CD14-positive monocyte (primary cell): ENCODE data around the gene MRPL51. TPM values are rescaled to one million over a fixed set of nuclear protein-coding genes. Genes with fewer than 3 reads are reported as not detected.

Experiments used
- DNase-seq, 3 donors: peaks; one replicate each; pipeline ENCODE4 v3.0.0-alpha.2; 2011 to 2022
- H2AFZ ChIP-seq: 2 replicates; pipeline ENCODE4 v1.6.0; 2012; ENCODE audit warnings: mild to moderate bottlenecking, low read depth, low read length, inconsistent platforms; ENCODE audit not compliant: insufficient read depth, poor library complexity, severe bottlenecking
- H3K27ac ChIP-seq, 2 donors: 1 replicate in 1 of 2; 2 replicates in 1 of 2; pipeline ENCODE4 v1.5.1; 2012 to 2013; ENCODE audit warnings: low read length in 2 of 2, control low read depth in 1 of 2, inconsistent platforms in 1 of 2, low read depth in 1 of 2, mild to moderate bottlenecking in 1 of 2
- H3K27me3 ChIP-seq, 2 donors: one replicate each; pipeline versions ENCODE4 v1.6.0 to v1.6.1; 2011 to 2013; ENCODE audit warnings: low read length in 2 of 2; ENCODE audit not compliant: control insufficient read depth in 2 of 2, insufficient read depth in 2 of 2
- H3K36me3 ChIP-seq, 2 donors: replicated peaks in 1 of 2; 1 replicate in 1 of 2; 2 replicates in 1 of 2; pipeline versions ENCODE4 v1.5.1 to v1.6.1; 2012 to 2013; ENCODE audit warnings: low read length in 2 of 2, control low read depth in 1 of 2, inconsistent platforms in 1 of 2, mild to moderate bottlenecking in 1 of 2; ENCODE audit not compliant: insufficient read depth in 2 of 2, control insufficient read depth in 1 of 2
- H3K4me1 ChIP-seq, 2 donors: 1 replicate in 1 of 2; 2 replicates in 1 of 2; pipeline versions ENCODE4 v1.5.1 to v1.6.1; 2012 to 2013; ENCODE audit warnings: low read length in 2 of 2, control low read depth in 1 of 2, inconsistent platforms in 1 of 2, mild to moderate bottlenecking in 1 of 2, moderate library complexity in 1 of 2; ENCODE audit not compliant: insufficient read depth in 2 of 2, control insufficient read depth in 1 of 2
- H3K4me2 ChIP-seq: replicated peaks from 2 replicates; pipeline ENCODE3; 2012; ENCODE audit warnings: low read length, moderate library complexity, mild to moderate bottlenecking; ENCODE audit not compliant: poor library complexity, severe bottlenecking; ENCODE audit errors: extremely low read depth
- H3K4me3 ChIP-seq, 3 experiments: fragments of 200-600 bp in 1 of 3; sonication (generic) in 1 of 3; replicated peaks in 1 of 3; 1 replicate in 2 of 3; 2 replicates in 1 of 3; pipeline ENCODE4 v1.5.1; 2011 to 2013; ENCODE audit warnings: low read length in 3 of 3, mild to moderate bottlenecking in 3 of 3, control low read depth in 2 of 3, low read depth in 2 of 3, inconsistent platforms in 1 of 3, moderate library complexity in 1 of 3
- H3K79me2 ChIP-seq: 2 replicates; pipeline ENCODE4 v1.6.0; 2012; ENCODE audit warnings: mild to moderate bottlenecking, control low read depth, inconsistent platforms, low read length, moderate library complexity; ENCODE audit not compliant: insufficient read depth
- H3K9ac ChIP-seq: 2 replicates; pipeline ENCODE4 v1.6.0; 2017; ENCODE audit warnings: low read length, mild to moderate bottlenecking; ENCODE audit not compliant: insufficient read depth, poor library complexity, severe bottlenecking
- H3K9me3 ChIP-seq, 2 donors: replicated peaks in 1 of 2; 1 replicate in 1 of 2; 2 replicates in 1 of 2; pipeline versions ENCODE4 v1.5.1 to v1.6.1; 2012 to 2013; ENCODE audit warnings: low read length in 2 of 2, control low read depth in 1 of 2; ENCODE audit not compliant: control insufficient read depth in 1 of 2, insufficient read depth in 1 of 2
- H4K20me1 ChIP-seq: 2 replicates; pipeline ENCODE4 v1.6.0; 2012; ENCODE audit warnings: mild to moderate bottlenecking, low read length, control low read depth, moderate library complexity; ENCODE audit not compliant: insufficient read depth
- H3K27ac Mint-ChIP-seq, 7 donors: one replicate each; pipeline ENCODE4 v1.8.0; 2020; ENCODE audit warnings: mild to moderate bottlenecking in 7 of 7, mixed read lengths in 7 of 7, moderate library complexity in 6 of 7, inconsistent platforms in 2 of 7
- H3K27me3 Mint-ChIP-seq, 3 donors: one replicate each; pipeline ENCODE4 v1.8.0; 2021 to 2022; ENCODE audit warnings: low read depth in 3 of 3, mild to moderate bottlenecking in 3 of 3, mixed read lengths in 3 of 3, moderate library complexity in 3 of 3, inconsistent platforms in 1 of 3
- H3K36me3 Mint-ChIP-seq, 2 donors: one replicate each; pipeline ENCODE4 v1.8.0; 2020; ENCODE audit warnings: mixed read lengths in 2 of 2, inconsistent platforms in 1 of 2, mild to moderate bottlenecking in 1 of 2
- H3K4me1 Mint-ChIP-seq: one replicate; pipeline ENCODE4 v1.8.0; 2020; ENCODE audit warnings: mild to moderate bottlenecking, mixed read lengths
- H3K4me3 Mint-ChIP-seq, 2 donors: one replicate each; pipeline ENCODE4 v1.8.0; 2020; ENCODE audit warnings: mild to moderate bottlenecking in 2 of 2, mixed read lengths in 2 of 2, moderate library complexity in 1 of 2
- H3K9me3 Mint-ChIP-seq, 7 donors: one replicate each; pipeline ENCODE4 v1.8.0; 2020 to 2022; ENCODE audit warnings: mixed read lengths in 7 of 7, mild to moderate bottlenecking in 6 of 7, moderate library complexity in 6 of 7, inconsistent platforms in 2 of 7
- CTCF ChIP-seq: fragments of 200-600 bp; IDR thresholded peaks from one replicate; pipeline ENCODE4 v1.8.0; 2022; ENCODE audit warnings: antibody characterized with exemption, mild to moderate bottlenecking
- WGBS: methylation state at CpG from one replicate; pipeline ENCODE4 v1.1.5; 2013; ENCODE audit warnings: missing lambda C conversion rate; ENCODE audit not compliant: insufficient coverage; 5-methylcytosine and 5-hydroxymethylcytosine counted together
- intact Hi-C, 2 donors: fragments of 100-400 bp; cut with micrococcal nuclease; formaldehyde crosslinking; loops; one replicate each; pipeline versions ENCODE4 v1.15.0 to v1.15.1; 2023
- polyA plus RNA-seq, 3 donors: library from polyadenylated mRNA; depleted of rRNA in 1 of 3; unstranded in 2 of 3; stranded (reverse) in 1 of 3; fragments of 300-500 nt in 2 of 3; fragments of >200 nt in 1 of 3; fragmentation: Illumina TruSeq in 2 of 3; gene quantifications; 1 replicate in 2 of 3; 2 replicates in 1 of 3; pipeline ENCODE4 v1.2.3, GENCODE V29; 2012 to 2021

Gene MRPL51
- polyA plus RNA-seq, 3 donors: 22.0 to 238 (median 189) TPM

GRCh38 chr12:6494968-6495367 lies 1.9 kb upstream of the MRPL51 start:
- Mint-ChIP-seq H3K36me3 (peaks cover 25 to 45% of the 10 kb centered on the region in 2 donors), H3K27me3 (peaks cover 0 to 3% (median 0%) of the 10 kb centered on the region in 3 donors), H3K4me1 (peaks cover 22% of the 10 kb centered on the region), H3K9me3 (no peaks in the 10 kb centered on the region), H3K4me3 (peak overlapping the region in 1 of 2 donors; percentile 98), H3K27ac (peak overlapping the region in 6 of 7 donors; percentile 5 to 96 (median 74))
- no peaks in the 10 kb centered on the region for H3K27me3 ChIP-seq
- peaks cover 20 to 30% of the 10 kb centered on the region in 2 donors for H3K4me1 ChIP-seq
- no peak for TF ChIP-seq CTCF
- H3K27ac ChIP-seq: peak overlapping the region in 1 of 2 donors; percentile 62
- H3K9me3 ChIP-seq: no peaks in the 10 kb centered on the region
- H3K9ac ChIP-seq: no peak overlapping the region
- peaks cover 71% of the 10 kb centered on the region for H3K79me2 ChIP-seq
- H3K4me3 ChIP-seq: peak overlapping the region in 1 of 3 experiments; percentile 92
- WGBS: no CpG with 5 or more reads among the region's 1 CpG
- peak in 1 of 3 donors; percentile 19 for DNase-seq
- intact Hi-C loops: loop anchor here in 1 of 2 donors (5.0 kb wide), 1 partner anchor 37 kb away; the partner anchor contains the start of gene GAPDH
- H3K36me3 ChIP-seq: peaks cover 40 to 52% of the 10 kb centered on the region in 2 donors
- H2AFZ ChIP-seq: no peak overlapping the region
- H3K4me2 ChIP-seq: peak overlapping the region; percentile 93
- peaks cover 10% of the 10 kb centered on the region for H4K20me1 ChIP-seq

- H3K4me1 ChIP-seq: peaks cover 20 to 30% of the 10 kb centered on the region in 2 donors
- WGBS: no CpG with 5 or more reads among the region's 14 CpGs
These were observed 1.2 kb upstream of the MRPL51 start for GRCh38 chr12:6494258-6494743.

More at GRCh38 chr12:6494258-6494743, 1.2 kb upstream of the MRPL51 start:
- no peak for TF ChIP-seq CTCF
- Histone ChIP-seq H3K4me3 (peak overlapping the region; percentile 61 to 92 (median 90)), H3K27me3 (no peaks in the 10 kb centered on the region), H3K79me2 (peaks cover 64% of the 10 kb centered on the region), H3K36me3 (peaks cover 34 to 45% of the 10 kb centered on the region in 2 donors), H2AFZ (peak overlapping the region; percentile 94), H3K9ac (peak overlapping the region; percentile 6), H3K4me2 (peak overlapping the region; percentile 93), H4K20me1 (peaks cover 10% of the 10 kb centered on the region), H3K27ac (peak overlapping the region; percentile 62 to 88), H3K9me3 (no peaks in the 10 kb centered on the region)
- no peak for DNase-seq
- Mint-ChIP-seq H3K4me3 (peak overlapping the region; percentile 97 to 98), H3K9me3 (no peaks in the 10 kb centered on the region), H3K36me3 (peaks cover 22 to 41% of the 10 kb centered on the region in 2 donors), H3K27ac (peak overlapping the region; percentile 74 to 99 (median 96)), H3K27me3 (peaks cover 0 to 3% (median 0%) of the 10 kb centered on the region in 3 donors), H3K4me1 (peaks cover 22% of the 10 kb centered on the region)
- intact Hi-C loops: no loop called here
